Testis (tissue), 2 donors: ENCODE data around the gene CRY1.

Experiments used
- POLR2A ChIP-seq: fragments of 450-650 bp; IDR thresholded peaks from one replicate; pipeline ENCODE4 v1.6.1; 2017; ENCODE audit warnings: antibody characterized with exemption, mild to moderate bottlenecking, moderate library complexity
- TF ChIP-seq, protein P1 (sequence below), 3 experiments: fragments of 450-650 bp in 2 of 3; fragments of 200-600 bp in 1 of 3; sonication (generic) in 1 of 3; IDR thresholded peaks; one replicate each; pipeline ENCODE4 v1.5.1; 2016 to 2019; ENCODE audit warnings: antibody characterized with exemption in 3 of 3, mild to moderate bottlenecking in 2 of 3, moderate library complexity in 1 of 3

DNA sequence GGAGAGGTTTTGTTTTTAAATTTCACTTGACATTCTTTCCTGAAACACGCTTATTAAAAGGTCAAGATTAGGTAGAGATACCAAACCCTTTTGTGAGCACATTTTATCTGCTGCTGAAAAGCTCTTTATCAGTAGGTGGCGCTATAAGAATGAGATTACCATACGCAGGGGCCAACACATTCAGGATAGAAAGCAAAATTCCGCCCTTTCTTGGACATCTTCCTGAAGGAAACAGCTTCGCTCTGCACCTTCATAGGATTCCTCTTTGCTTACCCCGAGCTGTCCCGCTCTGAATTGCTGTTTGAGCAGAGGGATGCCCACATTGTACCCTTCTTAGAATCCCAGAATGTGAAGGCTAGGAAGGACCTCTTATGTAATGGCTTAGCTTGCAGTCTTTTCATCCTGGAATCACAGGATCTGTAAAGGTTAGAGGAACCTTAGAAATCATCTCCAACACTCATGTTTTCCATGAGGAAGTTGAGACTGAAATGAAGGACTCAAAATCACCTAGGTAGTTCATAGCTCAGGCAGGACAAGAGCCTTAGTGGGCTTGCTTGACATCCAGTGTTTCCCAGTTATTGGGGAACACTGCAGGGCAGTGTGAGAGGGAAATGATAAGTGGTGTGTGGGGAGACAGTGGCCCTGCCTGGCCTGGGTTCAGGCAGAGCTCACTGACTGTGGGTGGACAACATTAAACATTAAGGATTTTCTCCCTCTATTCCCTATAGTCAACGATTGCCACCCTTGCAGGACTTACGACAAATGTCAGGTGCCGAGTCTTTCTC lies 38.7 kb upstream of the CRY1 start:
- no peak for TF ChIP-seq POLR2A
- TF ChIP-seq, protein P1, sequence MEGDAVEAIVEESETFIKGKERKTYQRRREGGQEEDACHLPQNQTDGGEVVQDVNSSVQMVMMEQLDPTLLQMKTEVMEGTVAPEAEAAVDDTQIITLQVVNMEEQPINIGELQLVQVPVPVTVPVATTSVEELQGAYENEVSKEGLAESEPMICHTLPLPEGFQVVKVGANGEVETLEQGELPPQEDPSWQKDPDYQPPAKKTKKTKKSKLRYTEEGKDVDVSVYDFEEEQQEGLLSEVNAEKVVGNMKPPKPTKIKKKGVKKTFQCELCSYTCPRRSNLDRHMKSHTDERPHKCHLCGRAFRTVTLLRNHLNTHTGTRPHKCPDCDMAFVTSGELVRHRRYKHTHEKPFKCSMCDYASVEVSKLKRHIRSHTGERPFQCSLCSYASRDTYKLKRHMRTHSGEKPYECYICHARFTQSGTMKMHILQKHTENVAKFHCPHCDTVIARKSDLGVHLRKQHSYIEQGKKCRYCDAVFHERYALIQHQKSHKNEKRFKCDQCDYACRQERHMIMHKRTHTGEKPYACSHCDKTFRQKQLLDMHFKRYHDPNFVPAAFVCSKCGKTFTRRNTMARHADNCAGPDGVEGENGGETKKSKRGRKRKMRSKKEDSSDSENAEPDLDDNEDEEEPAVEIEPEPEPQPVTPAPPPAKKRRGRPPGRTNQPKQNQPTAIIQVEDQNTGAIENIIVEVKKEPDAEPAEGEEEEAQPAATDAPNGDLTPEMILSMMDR (IDR thresholded peaks at IDR 0.05) = peak; percentile 52 to 73 (median 64)
